Measurements from ENCODE around the gene SRBD1. TPM values are rescaled to one million over a fixed set of nuclear protein-coding genes. Genes with fewer than 3 reads are reported as not detected.

Gene SRBD1
- total and polyA plus RNA-seq, 2 of the 8 experiments (the other 6 are each of a cell fraction or from before 2014, with no cell fraction given), result 4.6 to 20.0 TPM

DNA sequence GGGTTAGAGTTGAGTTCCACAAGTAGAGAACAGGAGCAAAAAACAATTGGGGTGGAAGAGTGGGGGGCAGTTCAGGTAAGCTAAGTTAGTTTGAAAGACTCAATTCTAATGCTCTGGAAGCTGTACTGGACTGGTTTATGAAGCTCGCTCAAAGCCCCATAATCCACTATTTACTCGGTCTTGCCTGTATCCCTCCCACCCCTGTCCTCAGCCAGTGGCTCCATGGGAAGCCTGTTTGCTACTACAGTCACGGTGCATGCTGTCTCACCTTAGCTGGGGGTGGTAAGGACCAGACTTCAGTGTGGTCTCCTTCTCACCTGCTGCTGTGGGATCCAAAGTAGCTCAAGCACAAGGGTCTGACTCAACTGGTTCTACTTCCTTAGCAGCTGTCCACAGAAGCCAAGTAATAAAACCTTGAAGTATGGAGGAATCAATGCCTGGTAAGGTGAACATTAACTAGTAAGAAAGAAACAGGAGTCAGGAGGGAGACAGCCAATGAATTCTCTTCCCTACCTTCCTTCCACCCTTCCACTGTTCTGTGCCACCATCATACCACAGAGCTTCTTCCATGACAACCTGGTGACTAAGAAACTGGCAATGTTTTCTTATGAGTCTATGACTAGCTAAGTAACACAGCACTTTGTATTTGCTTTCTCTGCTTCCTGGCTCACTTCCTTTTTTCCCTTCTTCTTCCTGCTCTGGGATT lies 230.8 kb downstream of the SRBD1 start:
- Histone ChIP-seq H3K4me1 (replicated peaks in 1 of 4; ENCODE audit: control insufficient read depth in 3 of 4, insufficient read depth in 4 of 4, low read length in 3 of 4) (peaks cover 0 to 3% (median 0%) of the 10 kb centered on the region in 4 experiments; a peak in 1 of 7 replicates), H3K23ac (ENCODE audit: insufficient read length) (no peak overlapping the region), H2BK20ac (ENCODE audit: low read length) (no peak overlapping the region), H3K4me3 (ENCODE audit: extremely low read depth in 1 of 4, insufficient read depth in 2 of 4, low read depth in 3 of 4, low read length in 4 of 4) (no peak overlapping the region), H3K27ac (ENCODE audit: low read depth, low read length) (no peak overlapping the region), H4K20me1 (replicated peaks in 1 of 2; ENCODE audit: control insufficient read depth in 1 of 2, insufficient read depth in 2 of 2, low read length in 2 of 2) (no peaks in the 10 kb centered on the region), H3K9ac (replicated peaks in 1 of 4; ENCODE audit: extremely low read depth in 1 of 4, low read depth in 3 of 4, low read length in 3 of 4) (no peak overlapping the region), H2BK5ac (ENCODE audit: low read depth, low read length) (no peak overlapping the region), H3K14ac (ENCODE audit: insufficient read length) (no peak overlapping the region), H3K56ac (replicated peaks; ENCODE audit: insufficient read length, low read depth, low read length) (no peak overlapping the region), H2BK12ac (ENCODE audit: low read depth, low read length) (no peak overlapping the region), H3K79me1 (ENCODE audit: low read depth, low read length) (no peaks in the 10 kb centered on the region; the same call in 1 of the 2 replicates), H3K18ac (ENCODE audit: extremely low read depth, low read length) (no peak overlapping the region), H4K91ac (replicated peaks; ENCODE audit: insufficient read length, low read length) (no peak overlapping the region), H3K4me2 (ENCODE audit: insufficient read depth in 1 of 2, low read depth in 2 of 2, low read length in 2 of 2) (no peak overlapping the region), H2BK120ac (replicated peaks; ENCODE audit: low read depth, low read length) (no peak overlapping the region), H2AFZ (ENCODE audit: low read length) (no peak overlapping the region), H3K36me3 (ENCODE audit: control insufficient read depth in 2 of 4, insufficient read depth in 4 of 4, low read length in 3 of 4) (no peaks in the 10 kb centered on the region), H4K5ac (ENCODE audit: insufficient read length, low read depth, low read length) (no peak overlapping the region), H3K23me2 (ENCODE audit: low read depth, low read length) (no peaks in the 10 kb centered on the region), H3K4ac (replicated peaks; ENCODE audit: insufficient read length, low read depth, low read length) (no peak overlapping the region), H4K8ac (ENCODE audit: extremely low read depth, insufficient read depth, low read length) (no peak overlapping the region), H3K27me3 (replicated peaks in 1 of 4; ENCODE audit: control insufficient read depth in 3 of 4, extremely low read depth in 1 of 4, insufficient read depth in 3 of 4, low read length in 3 of 4) (no peaks in the 10 kb centered on the region), H2AK5ac (ENCODE audit: low read depth, low read length) (no peak overlapping the region), H2BK15ac (ENCODE audit: low read length) (no peak overlapping the region), H3K9me3 (ENCODE audit: insufficient read depth in 2 of 2, low read depth in 1 of 2, low read length in 1 of 2) (no peaks in the 10 kb centered on the region), H3K79me2 (ENCODE audit: control insufficient read depth in 1 of 2, insufficient read depth in 2 of 2, low read length in 2 of 2) (no peaks in the 10 kb centered on the region)
- ChIA-PET CTCF (ENCODE audit: partially characterized antibody) (no interaction called here), POLR2A (ENCODE audit: partially characterized antibody) (no interaction called here)
- FAIRE-seq, result no peak
- DNase-seq (ENCODE audit: low read depth in 1 of 2, low spot score in 2 of 2), result no peak
- WGBS, 2 experiments (ENCODE audit: extremely low coverage in 1 of 2, insufficient coverage in 1 of 2, insufficient read length in 1 of 2, insufficient replicate concordance in 2 of 2, low coverage in 1 of 2, low lambda C conversion rate in 2 of 2, missing lambda C conversion rate in 1 of 2), result 94% methylated on average over 3 of the region's 3 CpGs; no CpG with 5 or more reads in 1 of the 2 experiments
- TF ChIP-seq RFX5 (IDR thresholded peaks at IDR 0.05; ENCODE audit: borderline replicate concordance, low read depth, low read length) (no peak), SP1 (IDR thresholded peaks at IDR 0.05; ENCODE audit: low read depth, low read length) (no peak), CTCF (IDR thresholded peaks at IDR 0.05; ENCODE audit: control extremely low read depth in 1 of 3, insufficient read depth in 1 of 3, low read depth in 1 of 3, low read length in 3 of 3) (no peak), SP4 (IDR thresholded peaks at IDR 0.05; ENCODE audit: low read length) (no peak), ZNF274 (IDR thresholded peaks at IDR 0.05; ENCODE audit: borderline replicate concordance, extremely low read depth, low read length) (no peak), SIX5 (IDR thresholded peaks at IDR 0.05; ENCODE audit: low read depth, low read length) (no peak), NANOG (IDR thresholded peaks at IDR 0.05; ENCODE audit: insufficient read depth, low read depth, low read length, poor library complexity, severe bottlenecking) (no peak), GABPA (IDR thresholded peaks at IDR 0.05; ENCODE audit: borderline replicate concordance, insufficient read depth, low read length) (no peak), JUND (IDR thresholded peaks at IDR 0.05; ENCODE audit: low read length) (no peak)
- TF ChIP-seq, protein P1, sequence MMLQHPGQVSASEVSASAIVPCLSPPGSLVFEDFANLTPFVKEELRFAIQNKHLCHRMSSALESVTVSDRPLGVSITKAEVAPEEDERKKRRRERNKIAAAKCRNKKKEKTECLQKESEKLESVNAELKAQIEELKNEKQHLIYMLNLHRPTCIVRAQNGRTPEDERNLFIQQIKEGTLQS (IDR thresholded peaks at IDR 0.05; ENCODE audit: insufficient read depth, low read depth, low read length), result no peak

Measured in H1 (cell line).